Measurements from ENCODE around the gene GNAO1. TPM values are rescaled to one million over a fixed set of nuclear protein-coding genes. Genes with fewer than 3 reads are reported as not detected.

Gene GNAO1
- total RNA-seq, 1 donor, result not detected

DNA sequence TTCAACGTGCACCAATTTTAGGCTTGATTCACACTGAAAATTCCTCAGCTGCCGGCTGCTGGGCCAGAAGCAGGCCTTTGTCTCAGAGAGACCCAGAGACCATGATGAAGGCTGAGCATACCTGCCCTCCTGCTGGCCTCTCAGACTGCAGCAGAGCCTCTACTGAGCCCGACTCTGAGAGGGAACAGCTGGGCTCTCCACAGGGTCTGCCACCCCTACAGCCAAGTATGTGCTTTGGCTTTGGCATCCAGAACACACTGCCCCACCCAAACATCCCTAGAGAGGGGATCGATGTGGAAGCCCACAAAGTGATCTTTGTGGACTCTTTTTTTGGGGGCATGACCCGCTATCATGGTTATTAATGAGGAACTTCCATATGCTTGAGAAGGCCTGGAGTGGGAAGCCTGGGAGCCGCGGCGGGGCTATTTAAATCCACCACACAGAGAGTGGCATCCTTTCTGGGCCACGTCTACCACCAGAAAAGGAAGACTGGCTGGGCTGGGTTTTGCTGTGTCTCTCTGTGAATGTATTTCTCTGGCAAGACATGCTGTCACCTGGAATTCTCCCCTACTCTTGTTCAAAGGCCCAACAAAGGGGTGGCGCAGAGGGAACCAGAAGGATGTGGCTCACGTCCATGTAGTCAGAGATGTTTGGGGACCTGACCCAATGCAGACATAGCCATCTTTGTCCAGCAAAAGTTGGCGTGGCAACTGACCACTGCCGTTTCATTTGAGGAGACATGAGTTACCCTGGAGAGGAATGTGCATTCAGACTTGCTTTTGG, 69.3 kb downstream of the GNAO1 start:
- Histone ChIP-seq H3K27me3 (ENCODE audit: insufficient read depth, low read length) (no peaks in the 10 kb centered on the region), H3K27ac (ENCODE audit: low read depth, low read length) (no peak overlapping the region)
- no peak for DNase-seq (ENCODE audit: insufficient read length, low spot score, missing footprints)

DNA sequence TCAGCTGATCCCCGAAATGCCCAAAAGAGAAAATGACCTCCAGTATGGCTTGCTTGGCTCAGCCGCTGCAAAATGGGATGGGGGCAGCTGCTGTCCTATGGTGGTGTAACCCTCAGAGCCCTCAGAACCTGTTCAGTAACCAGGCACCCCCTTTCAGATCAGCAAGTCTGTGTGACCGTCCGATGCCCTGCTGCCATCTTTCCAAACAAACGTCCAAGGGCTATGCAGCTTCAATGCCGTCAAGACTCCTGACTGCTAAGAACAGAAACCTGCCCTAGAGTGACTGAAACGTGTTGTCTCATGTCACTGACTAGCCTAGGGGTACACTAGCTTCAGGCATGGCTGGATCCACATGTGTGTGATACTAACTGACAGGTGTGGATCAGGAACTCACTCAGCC, 70.4 kb downstream of the GNAO1 start:
- Histone ChIP-seq H3K4me1 (ENCODE audit: insufficient read depth, low read length) (no peaks in the 10 kb centered on the region), H3K9me3 (ENCODE audit: low read depth, low read length) (no peaks in the 10 kb centered on the region), H2AFZ (ENCODE audit: low read length) (no peak overlapping the region), H3K27me3 (ENCODE audit: insufficient read depth, low read length) (no peaks in the 10 kb centered on the region), H3K79me2 (ENCODE audit: insufficient read depth, low read length) (no peaks in the 10 kb centered on the region), H3K4me3 (ENCODE audit: insufficient read depth, low read length) (no peak overlapping the region), H3K36me3 (ENCODE audit: insufficient read depth, low read length) (no peaks in the 10 kb centered on the region), H3K4me2 (ENCODE audit: insufficient read depth, low read length) (no peak overlapping the region), H4K20me1 (ENCODE audit: insufficient read depth, low read length) (no peaks in the 10 kb centered on the region), H3K27ac (ENCODE audit: low read depth, low read length) (no peak overlapping the region)
- TF ChIP-seq, protein P1, sequence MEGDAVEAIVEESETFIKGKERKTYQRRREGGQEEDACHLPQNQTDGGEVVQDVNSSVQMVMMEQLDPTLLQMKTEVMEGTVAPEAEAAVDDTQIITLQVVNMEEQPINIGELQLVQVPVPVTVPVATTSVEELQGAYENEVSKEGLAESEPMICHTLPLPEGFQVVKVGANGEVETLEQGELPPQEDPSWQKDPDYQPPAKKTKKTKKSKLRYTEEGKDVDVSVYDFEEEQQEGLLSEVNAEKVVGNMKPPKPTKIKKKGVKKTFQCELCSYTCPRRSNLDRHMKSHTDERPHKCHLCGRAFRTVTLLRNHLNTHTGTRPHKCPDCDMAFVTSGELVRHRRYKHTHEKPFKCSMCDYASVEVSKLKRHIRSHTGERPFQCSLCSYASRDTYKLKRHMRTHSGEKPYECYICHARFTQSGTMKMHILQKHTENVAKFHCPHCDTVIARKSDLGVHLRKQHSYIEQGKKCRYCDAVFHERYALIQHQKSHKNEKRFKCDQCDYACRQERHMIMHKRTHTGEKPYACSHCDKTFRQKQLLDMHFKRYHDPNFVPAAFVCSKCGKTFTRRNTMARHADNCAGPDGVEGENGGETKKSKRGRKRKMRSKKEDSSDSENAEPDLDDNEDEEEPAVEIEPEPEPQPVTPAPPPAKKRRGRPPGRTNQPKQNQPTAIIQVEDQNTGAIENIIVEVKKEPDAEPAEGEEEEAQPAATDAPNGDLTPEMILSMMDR (IDR thresholded peaks at IDR 0.05; ENCODE audit: extremely low read depth, low read depth, low read length), result no peak
- no peak for DNase-seq (ENCODE audit: insufficient read length, low spot score, missing footprints)

More for the DNA sequence above, 69.3 kb downstream of the GNAO1 start:
- TF ChIP-seq, protein P1 (IDR thresholded peaks at IDR 0.05; ENCODE audit: extremely low read depth, low read depth, low read length), result no peak
- Histone ChIP-seq H3K4me1 (ENCODE audit: insufficient read depth, low read length) (no peaks in the 10 kb centered on the region), H3K4me3 (ENCODE audit: insufficient read depth, low read length) (no peak overlapping the region), H3K4me2 (ENCODE audit: insufficient read depth, low read length) (no peak overlapping the region), H3K79me2 (ENCODE audit: insufficient read depth, low read length) (no peaks in the 10 kb centered on the region), H3K36me3 (ENCODE audit: insufficient read depth, low read length) (no peaks in the 10 kb centered on the region), H2AFZ (ENCODE audit: low read length) (no peak overlapping the region), H3K9me3 (ENCODE audit: low read depth, low read length) (no peaks in the 10 kb centered on the region), H4K20me1 (ENCODE audit: insufficient read depth, low read length) (no peaks in the 10 kb centered on the region)

DNA sequence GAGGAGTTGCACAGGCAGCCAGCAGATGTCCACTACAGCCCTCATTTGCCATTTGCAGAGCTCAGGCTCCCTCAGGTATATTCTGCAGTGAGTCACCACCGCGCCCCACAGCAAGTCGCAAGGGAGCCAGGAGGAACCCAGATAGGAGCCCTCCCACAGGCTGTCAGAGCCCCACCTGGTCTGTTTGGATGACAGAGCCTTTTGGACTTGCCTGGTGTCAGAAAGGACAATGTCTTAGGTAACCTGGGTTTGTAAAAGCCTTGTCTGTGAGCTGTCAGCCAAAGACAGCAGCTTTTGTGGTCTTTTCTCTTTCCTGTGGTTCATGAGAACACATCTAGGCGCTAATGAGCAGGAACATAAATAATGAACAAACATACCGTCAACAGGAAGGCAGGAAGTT, 70.9 kb downstream of the GNAO1 start:
- DNase-seq (ENCODE audit: insufficient read length, low spot score, missing footprints), result no peak
- H3K36me3 ChIP-seq (ENCODE audit: insufficient read depth, low read length), result no peaks in the 10 kb centered on the region
- no peaks in the 10 kb centered on the region for H3K27me3 ChIP-seq (ENCODE audit: insufficient read depth, low read length)
- TF ChIP-seq, protein P1 (IDR thresholded peaks at IDR 0.05; ENCODE audit: extremely low read depth, low read depth, low read length), result no peak
- no peaks in the 10 kb centered on the region for H3K9me3 ChIP-seq (ENCODE audit: low read depth, low read length)
- no peaks in the 10 kb centered on the region for H4K20me1 ChIP-seq (ENCODE audit: insufficient read depth, low read length)
- no peak overlapping the region for H3K4me3 ChIP-seq (ENCODE audit: insufficient read depth, low read length)
- no peaks in the 10 kb centered on the region for H3K79me2 ChIP-seq (ENCODE audit: insufficient read depth, low read length)
- no peak overlapping the region for H3K4me2 ChIP-seq (ENCODE audit: insufficient read depth, low read length)
- H3K4me1 ChIP-seq (ENCODE audit: insufficient read depth, low read length), result no peaks in the 10 kb centered on the region
- no peak overlapping the region for H2AFZ ChIP-seq (ENCODE audit: low read length)
- H3K27ac ChIP-seq (ENCODE audit: low read depth, low read length), result no peak overlapping the region

DNA sequence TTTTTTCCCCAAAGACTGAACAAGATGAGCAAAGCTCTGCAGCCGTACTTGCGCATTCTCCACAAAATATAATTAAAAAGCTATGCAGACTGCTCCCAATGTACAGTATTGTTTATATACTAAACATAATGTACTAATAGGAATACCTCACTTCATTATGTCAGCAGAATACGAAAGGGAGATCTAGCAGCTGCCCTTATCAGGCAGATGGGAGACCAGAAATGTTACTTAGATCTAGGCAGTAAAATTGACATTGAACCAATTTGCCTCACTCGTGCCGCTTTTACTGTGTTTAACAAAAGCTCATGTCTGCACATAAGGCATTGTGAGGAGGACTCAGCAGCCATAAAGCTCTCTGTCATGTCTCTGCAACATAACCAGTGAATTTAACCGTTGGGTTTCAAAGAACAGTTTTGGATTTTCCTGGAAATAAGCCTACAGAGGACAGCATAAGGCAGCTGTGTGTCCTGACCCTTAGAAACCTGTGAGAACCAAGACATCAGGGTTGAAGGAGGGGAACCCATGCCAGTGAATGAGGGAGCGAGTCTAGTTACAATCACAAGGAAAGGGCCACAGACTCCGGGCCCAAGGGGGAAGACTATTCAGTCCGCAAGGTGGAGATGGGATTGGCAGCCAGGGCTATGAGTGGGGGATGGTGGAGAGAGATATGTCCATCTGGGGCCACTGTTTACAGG, 71.4 kb downstream of the GNAO1 start:
- no peaks in the 10 kb centered on the region for H4K20me1 ChIP-seq (ENCODE audit: insufficient read depth, low read length)
- no peak for DNase-seq (ENCODE audit: insufficient read length, low spot score, missing footprints)
- no peaks in the 10 kb centered on the region for H3K36me3 ChIP-seq (ENCODE audit: insufficient read depth, low read length)
- no peaks in the 10 kb centered on the region for H3K4me1 ChIP-seq (ENCODE audit: insufficient read depth, low read length)
- H3K4me2 ChIP-seq (ENCODE audit: insufficient read depth, low read length), result no peak overlapping the region
- TF ChIP-seq, protein P1 (IDR thresholded peaks at IDR 0.05; ENCODE audit: extremely low read depth, low read depth, low read length), result no peak
- no peak overlapping the region for H3K4me3 ChIP-seq (ENCODE audit: insufficient read depth, low read length)
- H3K27ac ChIP-seq (ENCODE audit: low read depth, low read length), result no peak overlapping the region
- H3K27me3 ChIP-seq (ENCODE audit: insufficient read depth, low read length), result no peaks in the 10 kb centered on the region
- H3K9me3 ChIP-seq (ENCODE audit: low read depth, low read length), result no peaks in the 10 kb centered on the region
- H2AFZ ChIP-seq (ENCODE audit: low read length), result no peak overlapping the region
- H3K79me2 ChIP-seq (ENCODE audit: insufficient read depth, low read length), result no peaks in the 10 kb centered on the region

Data from osteoblast (primary cell).